Hematopoietic multipotent progenitor cell (in vitro differentiated cells): ENCODE results near the gene TRAPPC3. TPM values are rescaled to one million over a fixed set of nuclear protein-coding genes. Genes with fewer than 3 reads are reported as not detected.

Experiments
- DNase-seq, 3 donors: peaks; one replicate each; pipeline ENCODE4 v3.0.0-alpha.2; 2011 to 2015; ENCODE audit warnings: low read depth in 2 of 3, low spot score in 2 of 3
- total RNA-seq: library from RNA; depleted of rRNA; stranded (reverse); fragments of >200 nt; gene quantifications from one replicate; pipeline ENCODE4 v1.2.3, GENCODE V29; 2012

TRAPPC3 gene
- total RNA-seq, 1 donor, result 40.1 TPM

DNA sequence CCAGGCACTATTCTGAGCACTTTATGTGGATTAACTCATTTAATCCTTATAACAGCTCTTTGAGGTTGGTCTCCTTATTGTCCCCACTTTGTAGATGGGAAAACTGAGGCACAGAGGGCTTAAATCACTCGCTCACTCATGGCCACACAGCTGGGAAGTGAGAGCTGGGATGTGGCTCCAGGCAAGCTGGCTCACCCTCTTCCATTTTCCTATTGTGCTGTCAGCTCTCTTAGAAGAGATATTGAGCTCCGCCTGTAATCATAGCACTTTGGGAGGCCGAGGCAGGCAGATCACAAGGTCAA, 20.4 kb downstream of the TRAPPC3 start:
- no peak for DNase-seq

DNA sequence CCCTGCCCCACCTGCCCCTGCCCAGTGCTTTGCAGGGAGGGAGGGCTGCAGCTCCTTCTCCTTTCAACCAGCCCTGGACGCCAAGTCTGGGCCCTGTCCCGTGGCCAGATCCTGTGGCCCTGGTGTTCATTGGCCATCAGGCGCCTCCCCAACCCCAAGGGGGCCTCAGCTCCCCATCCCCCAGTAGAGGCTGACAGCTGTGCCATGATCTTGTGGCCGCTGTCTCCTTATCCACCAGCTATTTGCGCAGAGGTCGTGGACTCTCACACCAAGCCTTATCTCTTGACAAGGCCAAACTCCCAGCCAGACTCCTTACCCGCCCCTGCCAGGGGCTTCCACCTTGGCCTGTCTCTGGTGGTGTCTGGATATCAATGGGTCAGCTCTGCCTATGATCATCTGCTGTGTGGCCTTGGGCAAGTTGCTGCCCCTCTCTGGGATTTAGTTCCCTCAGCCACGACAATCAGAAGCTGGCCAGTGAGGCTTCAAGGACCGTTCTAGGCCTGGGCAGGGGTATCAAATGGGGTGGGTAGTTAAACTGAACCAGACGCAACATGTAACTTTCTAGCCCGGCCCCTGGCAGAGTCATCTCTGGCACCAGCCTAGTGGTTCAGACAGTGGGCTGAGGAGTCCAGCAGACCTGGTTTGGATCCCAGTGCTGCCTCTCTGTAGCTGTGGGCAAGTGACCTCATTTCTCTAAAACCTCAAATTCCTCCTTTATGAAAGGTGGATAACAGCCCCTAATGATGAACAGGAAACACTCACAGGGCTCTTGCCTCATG, 21.0 kb downstream of the TRAPPC3 start:
- no peak for DNase-seq

DNA sequence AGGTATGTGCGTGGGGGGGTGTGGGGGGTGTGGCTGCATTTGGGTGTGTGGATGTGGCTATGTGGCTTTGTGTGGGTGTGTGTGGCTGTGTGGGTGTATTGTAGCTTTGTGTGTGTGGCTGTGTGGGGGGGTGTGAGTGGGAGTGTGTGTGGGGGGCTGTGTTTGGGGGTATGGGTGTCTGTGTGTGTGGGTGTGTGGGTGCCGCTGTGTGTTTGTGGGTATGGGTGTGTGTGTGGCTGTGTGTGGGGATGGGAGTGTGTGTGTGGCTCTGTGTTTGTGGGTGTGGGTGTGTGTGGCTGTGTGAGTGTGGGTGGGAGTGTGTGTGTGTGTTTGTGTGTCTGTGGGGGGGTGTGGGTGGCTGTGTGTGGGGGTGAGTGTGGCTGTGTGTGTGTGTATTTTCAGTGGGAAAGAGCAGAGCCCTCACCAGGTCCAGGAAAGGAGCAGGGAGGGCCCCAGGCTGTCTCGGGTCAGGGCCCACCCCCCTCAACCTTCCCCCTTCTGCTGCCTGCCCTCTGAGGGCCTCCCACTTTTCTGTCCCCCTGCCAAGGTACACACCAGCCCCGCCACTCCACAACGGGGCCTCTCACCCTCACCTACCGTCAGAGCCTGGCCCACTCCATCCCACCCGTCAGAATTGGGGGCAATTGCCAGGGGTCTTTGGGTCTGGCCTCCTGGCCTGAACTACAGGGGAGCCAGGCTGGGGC, 22.3 kb downstream of the TRAPPC3 start:
- DNase-seq, result no peak

DNA sequence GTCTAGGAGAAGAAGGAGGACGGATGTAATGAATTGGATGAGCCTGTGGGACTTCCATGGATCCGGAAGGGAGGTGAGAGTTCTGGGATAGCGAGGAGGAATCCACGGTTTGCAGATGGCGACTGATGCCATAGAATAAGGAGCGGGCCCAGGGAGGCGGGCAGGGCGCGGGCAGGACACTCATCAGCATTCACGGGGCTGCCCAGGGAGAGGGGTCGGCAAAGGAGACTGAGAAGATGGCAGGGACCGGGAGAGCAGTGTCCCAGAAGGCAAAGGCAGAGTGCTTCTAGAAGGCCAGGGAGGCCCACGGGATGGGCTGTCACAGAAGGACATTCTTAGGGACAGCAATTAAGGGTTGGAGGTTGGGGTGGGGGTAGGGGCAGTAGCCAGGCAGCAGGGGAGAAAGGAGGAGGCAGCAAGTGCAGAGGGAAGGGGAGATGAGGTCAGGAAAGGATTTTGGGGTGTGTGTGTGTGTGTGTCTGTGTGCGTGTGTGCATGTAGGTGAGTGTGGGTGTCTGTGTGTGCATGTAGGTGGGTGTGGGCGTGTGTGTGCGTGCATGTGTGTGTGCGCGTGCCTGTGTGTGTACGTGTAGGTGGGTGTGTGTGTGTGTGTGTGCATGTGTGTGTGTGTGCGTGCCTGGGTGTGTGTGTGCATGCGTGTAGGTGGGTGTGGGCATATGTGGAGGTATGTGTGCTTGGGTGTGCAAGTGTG, 23.1 kb downstream of the TRAPPC3 start:
- no peak for DNase-seq

DNA sequence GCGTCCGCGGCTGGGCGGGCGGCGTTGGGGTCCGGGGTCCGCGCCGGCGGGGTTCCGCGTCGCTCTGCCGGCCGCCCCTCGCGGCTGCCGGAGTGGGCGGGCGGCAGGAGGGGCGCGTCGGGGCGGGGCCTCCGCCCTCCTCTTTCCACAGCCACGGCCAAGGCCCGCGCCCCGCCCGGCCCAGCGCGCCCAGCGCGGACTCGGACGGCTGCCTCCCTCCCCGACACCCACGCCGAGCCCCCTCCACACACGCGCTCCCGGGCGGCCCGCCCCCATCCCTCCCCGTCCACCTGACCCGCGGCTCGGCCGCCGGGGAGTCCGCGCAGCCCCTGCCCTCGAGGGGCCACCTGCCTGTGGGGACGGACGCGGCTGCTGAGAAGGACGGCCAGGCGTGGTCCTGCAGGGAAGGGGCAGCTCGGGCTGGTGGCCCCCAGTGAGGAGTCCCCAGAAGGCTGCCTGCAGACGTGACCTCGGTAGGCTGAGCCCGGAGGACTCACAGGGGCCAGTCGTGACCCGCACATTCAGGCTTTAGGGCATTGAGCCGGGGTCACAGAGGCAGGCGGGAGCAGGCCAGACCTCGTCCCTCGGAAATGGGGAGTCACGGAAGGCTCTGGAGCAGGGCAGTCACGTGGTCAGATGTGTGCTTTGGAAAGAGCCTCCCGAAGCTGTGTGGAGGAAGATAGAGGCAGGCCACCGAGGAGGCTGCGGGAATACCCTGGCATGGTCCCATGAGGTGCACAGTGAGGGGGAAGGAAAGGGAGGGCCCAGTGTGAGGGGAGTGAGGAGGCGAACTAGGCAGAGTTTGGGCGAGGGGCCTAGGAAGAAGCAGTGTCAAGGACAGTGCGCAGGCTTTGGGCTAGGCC, 23.9 kb downstream of the TRAPPC3 start, which contains the start of gene COL8A2:
Gene COL8A2 (minus strand): TSS at position 94 of the 863 bp plus-strand sequence. CDS start 24,980 bp downstream, outside the sequence.
- DNase-seq, result peak in 1 of 3 donors; percentile 12

DNA sequence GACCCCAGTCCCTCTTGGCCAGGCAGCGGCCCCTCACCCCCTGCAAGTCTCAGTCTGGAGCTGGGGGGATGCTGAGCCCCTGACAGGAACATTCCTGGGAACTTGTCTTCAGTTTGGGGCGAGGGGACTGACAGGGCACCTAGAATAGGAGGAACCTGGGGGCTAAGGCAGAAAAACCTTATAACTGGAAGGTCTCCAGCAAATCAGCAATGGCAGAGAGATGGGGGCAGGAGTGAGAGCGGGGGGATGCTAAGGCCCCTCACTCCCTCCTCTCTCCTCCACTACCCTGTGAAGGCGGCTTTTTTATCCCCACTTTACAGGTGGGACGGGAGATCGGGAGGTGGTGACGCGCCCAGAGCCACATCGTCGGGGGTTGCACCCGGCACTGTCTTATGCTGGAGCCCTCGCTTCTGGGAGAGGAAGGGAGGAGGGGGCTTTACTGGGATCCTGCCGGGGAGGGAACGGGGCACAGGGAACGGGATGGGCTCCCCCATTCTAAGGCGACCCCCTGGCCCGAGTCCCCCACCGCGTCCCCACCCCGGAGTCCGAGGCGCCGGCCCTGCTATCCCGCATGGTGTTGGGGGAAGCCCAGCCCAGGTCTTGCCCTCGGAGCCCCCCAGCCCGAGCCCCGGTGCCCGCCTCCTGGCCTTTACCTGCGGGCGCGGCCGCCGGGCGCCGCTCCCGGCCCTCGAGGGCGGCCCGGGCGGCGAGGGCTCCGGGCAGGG, 24.7 kb downstream of the TRAPPC3 start:
- no peak for DNase-seq

DNA sequence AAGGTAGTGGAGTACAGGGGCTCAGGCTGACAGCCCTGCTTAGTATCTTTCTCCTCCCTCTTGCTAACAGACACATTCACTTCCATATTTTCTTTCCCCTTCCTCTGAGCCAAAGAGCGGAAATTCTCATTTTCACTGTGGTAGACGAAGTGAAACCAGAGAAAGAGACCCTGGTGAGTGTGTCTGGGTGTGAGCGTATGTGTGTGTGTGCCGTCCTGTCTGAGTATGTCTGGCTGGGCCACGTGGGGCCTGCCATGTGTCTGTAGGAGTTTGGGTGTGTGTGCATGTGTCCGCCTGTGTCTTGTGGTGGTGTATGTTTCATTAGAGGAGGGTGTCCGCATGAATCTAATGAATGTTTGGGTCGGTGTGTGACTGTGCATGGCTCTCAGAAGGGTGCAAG, 25.9 kb downstream of the TRAPPC3 start:
- peak in 2 of 3 donors; percentile 50 to 75 for DNase-seq

DNA sequence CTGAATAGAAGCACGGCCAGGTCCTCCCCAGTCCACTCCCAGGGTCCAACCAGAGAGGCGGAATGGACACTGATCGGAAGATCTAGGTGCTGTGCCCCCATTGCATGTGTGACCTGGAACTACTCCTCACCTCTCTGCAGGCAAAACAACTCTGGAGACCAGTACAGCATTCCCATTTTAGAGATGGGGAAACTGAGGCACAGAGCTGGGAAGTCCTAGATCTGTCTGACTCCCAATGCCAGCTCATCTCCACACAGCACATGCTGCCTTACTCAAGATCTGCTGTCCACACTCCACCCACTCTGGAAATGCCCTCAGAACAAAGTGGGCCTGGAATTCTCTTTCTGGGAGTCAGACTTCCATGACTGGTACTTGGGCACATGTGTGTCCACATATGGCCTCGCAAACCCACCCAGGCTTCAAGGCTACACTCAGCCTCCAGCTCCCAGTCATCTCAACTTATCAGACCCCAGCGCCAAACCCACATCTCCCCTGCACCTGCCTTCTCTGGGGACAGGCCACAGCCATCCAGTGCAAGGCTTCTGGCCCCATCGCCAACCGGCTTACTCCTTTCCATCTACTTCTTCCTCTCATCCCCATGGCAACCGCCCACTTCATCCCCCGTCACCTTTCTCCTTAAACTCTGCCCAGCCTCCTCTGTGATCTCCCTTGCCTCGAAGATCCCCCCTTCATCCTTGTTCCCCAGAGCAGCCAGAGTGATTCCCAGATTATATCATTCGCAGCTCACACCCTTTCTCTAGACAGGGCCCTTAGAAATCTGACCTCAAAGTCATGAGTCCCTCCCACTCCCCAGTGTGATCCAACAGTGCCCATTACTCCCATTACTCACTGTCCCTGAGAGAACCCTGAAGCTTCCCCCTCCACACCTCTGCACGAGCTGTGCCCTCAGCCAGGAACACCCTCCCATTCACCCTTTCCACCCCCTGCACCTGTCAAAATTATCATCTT, 26.9 kb downstream of the TRAPPC3 start:
- no peak for DNase-seq

DNA sequence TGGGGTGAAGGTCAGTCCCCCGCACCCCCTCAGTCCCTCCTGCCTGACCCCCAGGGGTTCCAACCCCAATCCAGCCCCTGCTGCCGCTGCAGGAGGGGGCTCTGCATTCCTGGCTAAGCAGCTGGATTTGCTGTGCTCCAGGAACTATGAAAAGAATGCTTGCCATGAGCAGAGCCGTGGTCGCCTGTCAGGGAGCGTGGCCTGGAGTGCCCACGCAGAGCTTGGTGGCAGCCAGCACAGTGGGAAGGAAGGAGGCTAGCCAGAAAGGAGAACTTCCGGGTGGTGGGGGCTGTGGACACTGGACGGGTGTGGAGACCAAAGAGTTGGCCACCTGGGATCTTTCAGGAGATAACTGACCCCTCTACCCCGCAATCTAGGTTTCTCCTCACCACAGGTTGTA, 29.8 kb downstream of the TRAPPC3 start:
- no peak for DNase-seq

DNA sequence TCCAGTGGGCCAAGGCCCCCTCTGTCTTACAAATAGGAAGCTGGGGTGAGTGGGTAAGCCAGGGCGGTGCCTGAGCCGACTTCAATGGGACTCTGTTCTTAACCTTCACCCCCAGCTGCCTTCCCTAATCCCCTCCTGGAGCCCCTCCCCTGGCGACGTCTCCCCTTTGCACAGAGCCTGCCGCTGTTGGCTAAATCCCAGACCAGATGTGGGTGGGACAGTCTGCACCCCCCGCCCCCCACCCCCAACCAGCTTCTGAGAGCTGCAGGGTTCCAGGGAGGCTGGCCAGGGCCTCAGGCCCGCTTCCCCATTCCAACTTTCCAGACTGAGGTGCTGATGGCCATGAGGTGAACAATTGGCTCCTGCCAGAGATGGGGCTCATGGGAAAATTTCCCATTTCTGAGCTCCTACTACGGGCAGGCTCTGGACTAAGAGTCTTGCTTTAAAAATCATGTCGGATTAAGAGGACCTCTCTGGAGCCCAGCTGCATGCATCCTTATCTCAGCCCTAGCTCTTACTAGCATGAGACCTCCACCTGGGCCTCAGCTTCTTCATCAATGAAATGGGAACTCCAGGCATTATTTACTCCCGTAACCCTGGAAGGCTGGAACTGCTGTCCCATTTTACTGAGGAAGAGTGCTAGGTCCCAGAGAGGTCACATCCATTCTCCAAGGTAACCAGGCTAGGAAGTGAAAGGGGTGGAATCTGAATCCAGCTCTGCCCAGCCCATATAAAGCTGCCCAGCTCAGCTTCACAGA, 30.7 kb downstream of the TRAPPC3 start:
- no peak for DNase-seq

DNA sequence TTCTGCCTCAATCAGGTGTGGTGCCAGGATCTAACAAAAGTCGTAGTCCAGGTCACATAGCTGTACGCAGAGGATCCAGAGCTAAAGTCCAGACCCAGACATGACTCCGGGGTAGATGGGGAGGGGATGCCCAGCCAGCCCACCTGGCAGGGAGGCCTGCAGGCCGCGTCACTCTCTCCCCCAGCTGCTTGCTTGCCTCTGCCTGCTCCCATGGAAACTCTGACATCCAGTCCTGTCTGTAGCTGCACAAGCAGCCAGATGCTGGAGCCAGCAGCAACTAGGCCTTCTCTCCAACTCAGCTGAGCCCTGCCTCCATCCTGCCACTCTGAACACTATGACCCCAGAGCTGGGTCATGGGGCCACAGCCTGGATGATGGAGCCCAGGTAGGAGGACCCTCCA, 32.4 kb downstream of the TRAPPC3 start:
- DNase-seq, result no peak

DNA sequence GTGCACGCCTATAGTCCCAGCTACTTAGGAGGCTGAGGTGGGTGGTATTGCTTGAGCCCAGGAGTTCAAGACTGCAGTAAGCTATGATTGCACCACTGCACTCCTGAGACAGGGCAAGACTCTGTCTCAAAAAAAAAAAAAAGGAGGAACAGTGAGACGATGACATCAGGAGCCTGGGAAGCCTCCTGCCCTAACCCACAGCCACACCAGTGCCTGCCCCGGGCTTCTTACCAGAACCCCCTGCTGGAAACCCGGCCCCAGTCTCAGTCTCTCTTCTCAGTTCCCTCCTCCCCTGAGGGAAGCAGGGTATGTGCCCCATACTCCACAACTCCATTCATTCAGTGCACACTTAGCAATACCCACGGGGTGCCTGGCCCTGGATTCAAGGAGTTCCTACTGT, 33.4 kb downstream of the TRAPPC3 start:
- DNase-seq, result no peak

DNA sequence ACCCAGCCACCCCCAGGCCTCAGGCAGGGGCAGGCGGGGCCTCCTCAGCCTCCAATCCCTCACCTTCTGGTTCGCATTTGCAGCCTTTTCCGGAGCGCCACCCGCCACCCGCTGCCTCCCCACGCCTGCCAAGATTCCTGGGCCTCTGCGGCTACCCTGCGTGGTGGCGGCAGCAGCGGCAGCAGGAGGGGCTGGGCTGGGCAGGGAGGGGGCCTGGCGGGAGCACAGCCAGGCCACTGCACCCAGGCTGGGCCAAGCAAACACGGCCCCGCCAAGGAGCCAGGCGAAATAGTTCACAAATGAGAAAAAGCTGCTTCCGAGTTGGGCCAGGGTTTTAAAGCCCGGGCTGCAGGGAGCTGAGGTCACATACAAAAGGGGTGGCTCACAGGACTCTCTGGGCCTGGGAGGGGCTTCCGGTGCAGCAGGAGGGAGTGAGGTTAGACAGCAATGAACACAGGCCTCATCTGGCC, 34.1 kb downstream of the TRAPPC3 start:
- DNase-seq, result no peak

DNA sequence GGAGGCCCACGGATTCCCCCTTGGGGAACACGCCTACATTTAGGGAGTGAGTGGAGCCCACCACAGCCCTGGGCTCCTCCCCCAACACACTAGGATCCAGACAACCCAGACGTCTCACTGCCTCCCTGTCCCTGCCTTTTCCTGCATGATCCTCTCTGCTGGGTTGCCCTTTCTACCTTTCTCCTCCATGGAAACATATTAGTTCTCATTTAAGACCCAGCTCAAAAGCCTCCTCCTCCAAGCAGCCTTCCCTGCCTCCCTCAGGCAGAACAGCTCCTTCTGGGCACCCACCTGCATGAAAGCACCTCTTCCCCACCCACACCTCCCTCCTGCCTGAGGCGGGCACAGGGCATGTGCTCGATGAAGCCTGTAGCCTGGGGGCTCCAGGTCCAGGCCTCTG, 34.9 kb downstream of the TRAPPC3 start:
- DNase-seq, result no peak

DNA sequence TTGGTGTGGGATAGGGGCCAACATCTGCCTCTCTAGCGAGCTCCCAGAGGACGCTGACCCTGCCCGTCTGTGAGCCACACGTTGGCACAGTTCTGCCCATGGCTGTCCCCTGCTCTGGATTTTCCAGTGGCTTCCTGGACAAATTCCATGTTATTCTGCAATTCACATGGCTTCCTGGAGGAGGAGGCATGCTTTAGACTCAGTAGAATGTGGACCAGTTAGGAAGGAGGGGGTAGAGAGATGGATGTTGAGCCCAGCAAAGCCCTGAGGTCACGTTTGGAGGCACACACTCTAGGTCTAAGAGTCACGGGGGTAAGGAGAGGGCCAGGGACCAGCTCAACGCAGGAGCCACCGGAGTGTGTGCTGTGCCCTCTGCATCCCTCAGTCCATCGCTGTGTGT, 36.5 kb downstream of the TRAPPC3 start:
- DNase-seq, result no peak

DNA sequence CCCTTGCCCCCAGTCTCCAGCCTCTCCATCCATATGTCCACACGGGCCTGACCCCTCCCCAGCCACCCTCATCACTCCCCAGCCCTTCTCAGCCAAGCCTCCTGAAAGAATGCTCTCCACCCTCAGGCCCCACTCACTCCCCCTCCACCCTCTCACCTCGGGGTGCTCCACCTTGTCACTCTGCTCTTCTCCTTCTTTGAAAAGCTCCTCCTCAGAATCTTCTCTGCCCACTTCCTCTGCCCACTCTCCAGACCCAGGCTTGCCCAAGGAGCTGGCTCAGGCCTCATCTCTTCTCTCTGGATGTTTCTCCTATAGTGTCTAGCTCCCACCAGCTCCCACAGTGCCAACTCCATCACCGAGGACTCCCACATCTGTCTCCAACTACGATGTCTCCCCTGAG, 38.1 kb downstream of the TRAPPC3 start:
- no peak for DNase-seq

DNA sequence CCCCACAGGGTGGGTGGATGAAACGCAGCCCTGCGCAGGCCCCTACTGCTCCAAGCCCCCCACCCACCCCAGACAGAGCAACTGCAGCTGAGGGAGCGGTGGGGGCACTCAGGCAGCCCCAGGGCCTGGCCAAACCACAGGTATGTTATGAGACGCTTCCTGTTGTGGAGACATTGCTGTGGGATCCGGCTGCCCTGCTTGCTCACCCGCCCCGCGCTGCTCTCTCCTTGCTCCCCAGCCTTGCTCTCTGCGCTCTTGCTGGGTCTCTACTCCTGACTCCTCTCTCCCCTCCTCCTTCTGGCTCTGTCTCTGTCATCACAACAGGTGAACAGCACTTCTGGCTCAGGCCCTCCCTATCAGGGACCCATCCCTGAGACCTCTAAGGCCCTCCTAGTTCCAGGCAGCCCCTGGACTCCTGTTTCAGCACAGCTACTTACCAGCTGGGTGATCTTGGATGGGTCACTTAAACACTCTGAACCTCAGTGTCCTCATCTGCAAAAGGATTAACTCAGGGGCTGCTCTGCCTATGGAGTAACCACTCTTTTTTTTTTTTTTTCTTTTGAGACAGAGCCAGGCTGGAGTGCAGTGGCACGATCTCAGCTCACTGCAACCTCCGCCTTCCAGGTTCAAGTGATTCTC, 40.1 kb downstream of the TRAPPC3 start:
- DNase-seq, result peak in 2 of 3 donors; percentile 32 to 62

DNA sequence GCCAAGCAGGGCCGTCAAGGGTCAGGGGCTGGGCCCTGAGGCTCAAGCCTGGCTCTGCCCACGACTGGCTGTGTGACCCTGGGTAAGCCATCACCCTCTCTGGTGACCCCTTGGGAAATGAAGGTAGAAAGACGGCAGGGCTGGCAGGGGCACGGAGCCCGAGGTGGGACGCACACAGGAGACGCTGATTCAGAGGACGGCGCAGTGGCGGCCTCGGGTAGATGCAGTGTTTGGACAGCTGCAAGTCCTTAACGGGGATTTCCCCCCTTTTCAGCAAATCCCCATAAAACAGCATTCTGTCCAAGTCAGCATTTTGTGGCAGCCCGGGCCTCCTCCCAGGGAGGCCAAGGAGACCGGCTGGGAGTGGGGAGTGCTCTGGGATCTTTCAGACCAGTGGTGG, 41.0 kb downstream of the TRAPPC3 start:
- DNase-seq, result no peak
